H1 (cell line): Measurements from ENCODE around the gene TVP23A. TPM values are rescaled to one million over a fixed set of nuclear protein-coding genes. Genes with fewer than 3 reads are reported as not detected.

Experiments
- CTCF ChIA-PET: fragments of 300-600 bp; sonication (Branson Sonifier 250); formaldehyde crosslinking; loops from one replicate; lab custom pipeline; 2021; ENCODE audit not compliant: partially characterized antibody; lab: Charles Lee
- POLR2A ChIA-PET: fragments of 300-600 bp; sonication (Branson Sonifier 250); formaldehyde crosslinking; loops from one replicate; lab custom pipeline; 2021; ENCODE audit warnings: inconsistent platforms; ENCODE audit not compliant: partially characterized antibody; lab: Charles Lee
- DNase-seq, 2 experiments: peaks; one replicate each; pipeline versions ENCODE4 v3.0.0 to v3.0.0-alpha.2; 2010 to 2022; ENCODE audit warnings: low spot score in 2 of 2, low read depth in 1 of 2, mixed read lengths in 1 of 2
- FAIRE-seq: peaks from 2 replicates; lab custom pipeline; 2011; peaks lifted over from hg19 to GRCh38; lab: Jason Lieb, UNC
- H2AFZ ChIP-seq: 2 replicates; pipeline ENCODE4 v1.8.1; 2012; ENCODE audit warnings: low read length, inconsistent platforms
- H2AK5ac ChIP-seq: 2 replicates; pipeline ENCODE4 v1.6.1; 2013; ENCODE audit warnings: low read depth, low read length
- H2BK120ac ChIP-seq: replicated peaks from 2 replicates; pipeline ENCODE3; 2013; ENCODE audit warnings: low read depth, low read length, inconsistent platforms
- H2BK12ac ChIP-seq: 2 replicates; pipeline ENCODE4 v1.6.1; 2013; ENCODE audit warnings: low read depth, low read length
- H2BK15ac ChIP-seq: 2 replicates; pipeline ENCODE4 v1.6.1; 2013; ENCODE audit warnings: low read length
- H2BK20ac ChIP-seq: 2 replicates; pipeline ENCODE4 v1.6.1; 2013; ENCODE audit warnings: low read length
- H2BK5ac ChIP-seq: 2 replicates; pipeline ENCODE4 v1.6.1; 2013; ENCODE audit warnings: low read depth, low read length
- H3K14ac ChIP-seq: 2 replicates; pipeline ENCODE4 v1.6.1; 2013; ENCODE audit warnings: inconsistent platforms; ENCODE audit not compliant: insufficient read length
- H3K18ac ChIP-seq: 2 replicates; pipeline ENCODE4 v1.6.1; 2013; ENCODE audit warnings: low read length; ENCODE audit errors: extremely low read depth
- H3K23ac ChIP-seq: 2 replicates; pipeline ENCODE4 v1.6.1; 2013; ENCODE audit warnings: inconsistent platforms; ENCODE audit not compliant: insufficient read length
- H3K23me2 ChIP-seq: 2 replicates; pipeline ENCODE4 v1.6.1; 2013; ENCODE audit warnings: low read depth, low read length
- H3K27ac ChIP-seq: 2 replicates; pipeline ENCODE4 v1.6.1; 2011; ENCODE audit warnings: low read depth, low read length, inconsistent platforms
- H3K27me3 ChIP-seq, 4 experiments: replicated peaks in 1 of 4; 1 replicate in 1 of 4; 2 replicates in 3 of 4; pipeline versions ENCODE4 v1.6.1 to v1.8.1; 2011 to 2013; ENCODE audit warnings: low read length in 3 of 4, mild to moderate bottlenecking in 3 of 4, inconsistent platforms in 2 of 4, mixed read lengths in 2 of 4, moderate library complexity in 1 of 4; ENCODE audit not compliant: control insufficient read depth in 3 of 4, insufficient read depth in 3 of 4; ENCODE audit errors: extremely low read depth in 1 of 4
- H3K36me3 ChIP-seq, 4 experiments: 2 replicates each; pipeline versions ENCODE4 v1.6.1 to v1.8.1; 2011 to 2013; ENCODE audit warnings: mild to moderate bottlenecking in 4 of 4, low read length in 3 of 4, moderate library complexity in 2 of 4, control low read depth in 1 of 4, inconsistent platforms in 1 of 4; ENCODE audit not compliant: insufficient read depth in 4 of 4, control insufficient read depth in 2 of 4
- H3K4ac ChIP-seq: replicated peaks from 2 replicates; pipeline ENCODE3; 2013; ENCODE audit warnings: low read length, low read depth, mixed read lengths, inconsistent platforms; ENCODE audit not compliant: insufficient read length
- H3K4me1 ChIP-seq, 4 experiments: replicated peaks in 1 of 4; 1 replicate in 1 of 4; 2 replicates in 3 of 4; pipeline versions ENCODE4 v1.6.1 to v1.8.1; 2011 to 2013; ENCODE audit warnings: low read length in 3 of 4, inconsistent platforms in 2 of 4, mixed read lengths in 1 of 4; ENCODE audit not compliant: insufficient read depth in 4 of 4, control insufficient read depth in 3 of 4
- H3K4me2 ChIP-seq, 2 experiments: 2 replicates each; pipeline versions ENCODE4 v1.6.1 to v1.8.1; 2011 to 2013; ENCODE audit warnings: low read depth in 2 of 2, low read length in 2 of 2, control low read depth in 1 of 2, inconsistent platforms in 1 of 2, mild to moderate bottlenecking in 1 of 2; ENCODE audit not compliant: insufficient read depth in 1 of 2
- H3K4me3 ChIP-seq, 4 experiments: fragments of 200-600, 300-600 bp in 1 of 4; sonication (generic), shearing (Covaris generic), sonication (Bioruptor Twin) in 1 of 4; 2 replicates each; pipeline versions ENCODE4 v1.5.1 to v1.8.1; 2011 to 2016; ENCODE audit warnings: low read length in 4 of 4, low read depth in 3 of 4, control low read depth in 2 of 4, inconsistent platforms in 2 of 4, mild to moderate bottlenecking in 2 of 4, mixed read lengths in 1 of 4, moderate library complexity in 1 of 4; ENCODE audit not compliant: insufficient read depth in 2 of 4; ENCODE audit errors: extremely low read depth in 1 of 4
- H3K56ac ChIP-seq: replicated peaks from 2 replicates; pipeline ENCODE3; 2013; ENCODE audit warnings: low read depth, mild to moderate bottlenecking, mixed read lengths, low read length, inconsistent platforms; ENCODE audit not compliant: insufficient read length
- H3K79me1 ChIP-seq: 2 replicates; pipeline ENCODE4 v1.6.1; 2013; ENCODE audit warnings: low read depth, low read length, control low read depth
- H3K79me2 ChIP-seq, 2 experiments: 2 replicates each; pipeline versions ENCODE4 v1.6.1 to v1.8.1; 2012 to 2013; ENCODE audit warnings: low read length in 2 of 2, mild to moderate bottlenecking in 2 of 2, inconsistent platforms in 1 of 2; ENCODE audit not compliant: insufficient read depth in 2 of 2, control insufficient read depth in 1 of 2
- H3K9ac ChIP-seq, 4 experiments: replicated peaks in 1 of 4; 1 replicate in 1 of 4; 2 replicates in 3 of 4; pipeline versions ENCODE4 v1.6.1 to v1.8.1; 2011 to 2013; ENCODE audit warnings: low read depth in 3 of 4, low read length in 3 of 4, control low read depth in 2 of 4, mild to moderate bottlenecking in 2 of 4, moderate library complexity in 2 of 4, inconsistent platforms in 1 of 4; ENCODE audit errors: extremely low read depth in 1 of 4
- H3K9me3 ChIP-seq, 2 experiments: 2 replicates each; pipeline versions ENCODE4 v1.6.1 to v1.8.1; 2012 to 2013; ENCODE audit warnings: mild to moderate bottlenecking in 2 of 2, moderate library complexity in 2 of 2, control low read depth in 1 of 2, inconsistent platforms in 1 of 2, low read depth in 1 of 2, low read length in 1 of 2, mixed read lengths in 1 of 2; ENCODE audit not compliant: insufficient read depth in 2 of 2
- H4K20me1 ChIP-seq, 2 experiments: replicated peaks in 1 of 2; 2 replicates each; pipeline versions ENCODE3 to v1.8.1; 2011 to 2013; ENCODE audit warnings: inconsistent platforms in 2 of 2, low read length in 2 of 2, mild to moderate bottlenecking in 1 of 2; ENCODE audit not compliant: insufficient read depth in 2 of 2, control insufficient read depth in 1 of 2
- H4K5ac ChIP-seq: 2 replicates; pipeline ENCODE4 v1.6.1; 2013; ENCODE audit warnings: low read length, low read depth, mixed read lengths, inconsistent platforms; ENCODE audit not compliant: insufficient read length
- H4K8ac ChIP-seq: 2 replicates; pipeline ENCODE4 v1.8.0; 2013; ENCODE audit warnings: mild to moderate bottlenecking, moderate library complexity, low read length, inconsistent platforms; ENCODE audit not compliant: insufficient read depth; ENCODE audit errors: extremely low read depth
- H4K91ac ChIP-seq: replicated peaks from 2 replicates; pipeline ENCODE3; 2013; ENCODE audit warnings: low read length, mixed read lengths, inconsistent platforms; ENCODE audit not compliant: insufficient read length
- CTBP2 ChIP-seq: IDR thresholded peaks from 2 replicates; pipeline ENCODE4 v1.7.0; 2011; ENCODE audit warnings: borderline replicate concordance, mild to moderate bottlenecking, moderate library complexity, mixed read lengths, low read length; ENCODE audit not compliant: insufficient read depth, insufficient read length
- HDAC6 ChIP-seq: IDR thresholded peaks from one replicate; pipeline ENCODE4 v1.7.1; 2012; ENCODE audit warnings: low read depth, mild to moderate bottlenecking, inconsistent platforms, low read length, moderate library complexity
- RFX5 ChIP-seq: IDR thresholded peaks from 2 replicates; pipeline ENCODE4 v1.6.1; 2011; ENCODE audit warnings: low read depth, low read length, improper control_type of control experiment, borderline replicate concordance
- WGBS, 2 experiments: shearing (Covaris generic) in 1 of 2; methylation state at CpG; one replicate each; pipeline versions ENCODE4 v1.1.6 to v1.1.7; 2013 to 2015; ENCODE audit warnings: low lambda C conversion rate in 2 of 2, mixed read lengths in 2 of 2, inconsistent platforms in 1 of 2, low coverage in 1 of 2, missing lambda C conversion rate in 1 of 2; ENCODE audit not compliant: insufficient replicate concordance in 2 of 2, insufficient coverage in 1 of 2, insufficient read length in 1 of 2; ENCODE audit errors: extremely low coverage in 1 of 2, missing lambda C conversion rate in 1 of 2; 5-methylcytosine and 5-hydroxymethylcytosine counted together
- polyA plus RNA-seq, 7 experiments: library from polyadenylated mRNA; depleted of rRNA in 3 of 7; stranded (reverse) in 5 of 7; unstranded in 2 of 7; fragments of >200 nt in 5 of 7; fragments of 200-250 nt in 2 of 7; gene quantifications; 1 replicate in 5 of 7; 2 replicates in 1 of 7; 4 replicates in 1 of 7; pipeline versions ENCODE4 v1.2.1 to v1.2.3, GENCODE V29; 2011 to 2013; ENCODE audit warnings: missing spikeins in 2 of 7, mixed read lengths in 2 of 7
- total RNA-seq: library from RNA; stranded (reverse); fragmentation: NEBNext Ultra II Directional; extraction: Animal tissue kit (Norgen Biotek cat#: 25700); gene quantifications from 2 replicates; pipeline ENCODE4 v1.2.1, GENCODE V29; 2021

TVP23A gene
- total and polyA plus RNA-seq, 2 of the 8 experiments (the other 6 are each of a cell fraction or from before 2014, with no cell fraction given), result 2.2 to 3.1 TPM

GRCh38 chr16:10780628-10781027 lies 38.0 kb downstream of the TVP23A start:
- H2BK120ac ChIP-seq, result no peak overlapping the region
- ChIA-PET CTCF (interaction anchor here (0.5 kb wide), 1 partner anchor 1411 kb away, joined by 3 read pairs; no protein-coding TSS in a partner anchor), POLR2A (no interaction called here)
- WGBS, 2 experiments, result 88% methylated on average over 4 of the region's 4 CpGs; no CpG with 5 or more reads in 1 of the 2 experiments
- no peak overlapping the region for H4K8ac ChIP-seq
- peaks cover 0 to 5% of the 10 kb centered on the region in 2 experiments; a peak in 2 of 4 replicates for H3K9me3 ChIP-seq
- H4K20me1 ChIP-seq, result no peaks in the 10 kb centered on the region
- no peak overlapping the region for H2BK20ac ChIP-seq
- H2BK5ac ChIP-seq, result no peak overlapping the region
- H2BK12ac ChIP-seq, result no peak overlapping the region
- no peaks in the 10 kb centered on the region for H3K27me3 ChIP-seq
- TF ChIP-seq HDAC6 (no peak), RFX5 (no peak), CTBP2 (no peak)
- no peaks in the 10 kb centered on the region for H3K79me2 ChIP-seq
- H3K23ac ChIP-seq, result no peak overlapping the region
- H3K14ac ChIP-seq, result no peak overlapping the region
- no peak overlapping the region for H3K4ac ChIP-seq
- H2AK5ac ChIP-seq, result no peak overlapping the region
- H3K23me2 ChIP-seq, result no peaks in the 10 kb centered on the region
- no peak overlapping the region for H3K9ac ChIP-seq
- FAIRE-seq (no peak), DNase-seq (no peak)
- no peak overlapping the region for H3K56ac ChIP-seq
- H3K4me2 ChIP-seq, result no peak overlapping the region
- H4K5ac ChIP-seq, result no peak overlapping the region
- no peak overlapping the region for H3K18ac ChIP-seq
- H3K36me3 ChIP-seq, result no peaks in the 10 kb centered on the region
- H2BK15ac ChIP-seq, result no peak overlapping the region
- H3K4me1 ChIP-seq, result no peaks in the 10 kb centered on the region
- no peak overlapping the region for H3K27ac ChIP-seq
- no peak overlapping the region for H2AFZ ChIP-seq
- H3K79me1 ChIP-seq, result no peaks in the 10 kb centered on the region
- H3K4me3 ChIP-seq, result no peak overlapping the region
- H4K91ac ChIP-seq, result no peak overlapping the region
